OCI-LY1 (cell line): ENCODE results near the gene CD101.

Experiments
- CTCF ChIP-seq: fragments of 200-600 bp; sonication (generic), shearing (Covaris generic); IDR thresholded peaks from 2 replicates; pipeline ENCODE4 v1.5.1; 2017; ENCODE audit warnings: mild to moderate bottlenecking, antibody characterized with exemption, low read length, moderate library complexity, mixed read lengths
- EZH2 ChIP-seq: fragments of 200-600 bp; sonication (generic), shearing (Covaris generic); IDR thresholded peaks from 2 replicates; pipeline ENCODE4 v1.8.0; 2017; ENCODE audit warnings: borderline replicate concordance, mixed run types, mild to moderate bottlenecking, antibody characterized with exemption, low read length, moderate library complexity, mixed read lengths

GRCh38 chr1:116989835-116990234, 11.7 kb upstream of the CD101 start:
- no peak for TF ChIP-seq EZH2
- no peak for TF ChIP-seq CTCF
